OCI-LY1 (cell line): ENCODE results near the gene COX11.

Experiments
- H2AFZ ChIP-seq: fragments of 200-600 bp; sonication (generic), shearing (Covaris generic); 2 replicates; pipeline ENCODE4 v1.6.0; 2014; ENCODE audit warnings: antibody characterized with exemption, mild to moderate bottlenecking, low read length
- H3F3A ChIP-seq: fragments of 200-600 bp; sonication (generic), shearing (Covaris generic); 2 replicates; pipeline ENCODE4 v1.6.0; 2014; ENCODE audit warnings: mild to moderate bottlenecking, antibody characterized with exemption, low read length, moderate library complexity; ENCODE audit not compliant: insufficient read depth
- H3K27ac ChIP-seq: fragments of 200-600 bp; sonication (generic); 2 replicates; pipeline ENCODE4 v1.5.1; 2014; ENCODE audit warnings: low read length, mixed run types, mild to moderate bottlenecking, low read depth; ENCODE audit not compliant: poor library complexity, severe bottlenecking
- H3K27me3 ChIP-seq: fragments of 200-600 bp; sonication (generic); 2 replicates; pipeline ENCODE4 v1.6.0; 2014; ENCODE audit warnings: antibody characterized with exemption, mild to moderate bottlenecking, low read length, moderate library complexity; ENCODE audit not compliant: insufficient read depth
- H3K36me3 ChIP-seq: fragments of 200-600 bp; sonication (generic); 2 replicates; pipeline ENCODE4 v1.6.1; 2014; ENCODE audit warnings: mild to moderate bottlenecking, antibody characterized with exemption, low read length, moderate library complexity, mixed read lengths; ENCODE audit not compliant: insufficient read depth
- H3K4me1 ChIP-seq: fragments of 200-600 bp; sonication (generic); 2 replicates; pipeline ENCODE4 v1.5.1; 2014; ENCODE audit warnings: mild to moderate bottlenecking, low read length, moderate library complexity; ENCODE audit not compliant: insufficient read depth, severe bottlenecking
- H3K4me2 ChIP-seq: fragments of 200-600 bp; sonication (generic), shearing (Covaris generic); 2 replicates; pipeline ENCODE4 v1.6.1; 2014; ENCODE audit warnings: low read length
- H3K4me3 ChIP-seq: fragments of 200-600 bp; sonication (generic); 2 replicates; pipeline ENCODE4 v1.5.1; 2014; ENCODE audit warnings: low read length, low read depth, mild to moderate bottlenecking, mixed read lengths; ENCODE audit not compliant: poor library complexity, severe bottlenecking
- H3K79me2 ChIP-seq: fragments of 200-600 bp; shearing (Covaris generic); 2 replicates; pipeline ENCODE4 v1.6.1; 2016; ENCODE audit warnings: mixed run types, low read length, mixed read lengths; ENCODE audit not compliant: insufficient read depth
- H3K9ac ChIP-seq: fragments of 200-600 bp; sonication (generic), shearing (Covaris generic); 2 replicates; pipeline ENCODE4 v1.6.1; 2014; ENCODE audit warnings: mild to moderate bottlenecking, low read length, mixed read lengths
- H3K9me2 ChIP-seq: fragments of 200-600 bp; sonication (generic), shearing (Covaris generic); 2 replicates; pipeline ENCODE4 v1.6.1; 2014; ENCODE audit warnings: low read depth, mild to moderate bottlenecking, low read length, mixed read lengths
- H3K9me3 ChIP-seq: fragments of 200-600 bp; shearing (Covaris generic); 2 replicates; pipeline ENCODE4 v1.6.1; 2014; ENCODE audit warnings: low read length, mixed read lengths
- H4K20me1 ChIP-seq: fragments of 200-600 bp; sonication (generic), shearing (Covaris generic); 2 replicates; pipeline ENCODE4 v1.6.0; 2016; ENCODE audit warnings: mild to moderate bottlenecking, low read length; ENCODE audit not compliant: insufficient read depth
- EZH2 ChIP-seq: fragments of 200-600 bp; sonication (generic), shearing (Covaris generic); IDR thresholded peaks from 2 replicates; pipeline ENCODE4 v1.8.0; 2017; ENCODE audit warnings: borderline replicate concordance, mixed run types, mild to moderate bottlenecking, antibody characterized with exemption, low read length, moderate library complexity, mixed read lengths
- TF ChIP-seq, protein P1 (sequence below): fragments of 200-600 bp; sonication (generic), shearing (Covaris generic); IDR thresholded peaks from 2 replicates; pipeline ENCODE4 v1.5.1; 2017; ENCODE audit warnings: mild to moderate bottlenecking, antibody characterized with exemption, low read length, moderate library complexity, mixed read lengths

The COX11 gene

DNA sequence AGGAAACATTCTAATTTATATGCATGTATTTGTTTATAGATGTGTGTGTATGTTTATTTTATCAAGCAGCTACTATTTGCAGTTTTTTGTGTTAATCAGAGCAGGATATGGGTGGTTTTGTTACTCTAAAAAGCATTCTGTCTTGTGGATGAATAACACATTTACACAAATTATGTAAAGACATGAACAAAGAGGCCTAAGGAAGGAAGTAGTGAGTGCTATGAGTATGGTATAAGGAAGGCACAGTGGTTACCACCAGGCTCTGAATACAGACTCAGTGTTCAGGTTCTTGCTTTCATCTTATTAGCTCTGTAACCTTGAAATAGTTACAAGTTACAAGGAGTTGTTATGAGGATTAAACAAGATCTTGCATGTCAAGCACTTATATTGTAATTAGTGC lies 34.0 kb upstream of the COX11 start:
- Histone ChIP-seq H3K4me3 (no peak overlapping the region), H3K9me3 (no peaks in the 10 kb centered on the region), H3K9me2 (no peaks in the 10 kb centered on the region), H3K79me2 (no peaks in the 10 kb centered on the region), H4K20me1 (no peaks in the 10 kb centered on the region), H3K27me3 (no peaks in the 10 kb centered on the region), H3K36me3 (no peaks in the 10 kb centered on the region; the same call in 1 of the 2 replicates), H3K27ac (no peak overlapping the region), H3K4me2 (no peak overlapping the region), H3F3A (no peaks in the 10 kb centered on the region), H3K4me1 (no peaks in the 10 kb centered on the region), H2AFZ (no peak overlapping the region), H3K9ac (no peak overlapping the region)
- TF ChIP-seq, protein P1, sequence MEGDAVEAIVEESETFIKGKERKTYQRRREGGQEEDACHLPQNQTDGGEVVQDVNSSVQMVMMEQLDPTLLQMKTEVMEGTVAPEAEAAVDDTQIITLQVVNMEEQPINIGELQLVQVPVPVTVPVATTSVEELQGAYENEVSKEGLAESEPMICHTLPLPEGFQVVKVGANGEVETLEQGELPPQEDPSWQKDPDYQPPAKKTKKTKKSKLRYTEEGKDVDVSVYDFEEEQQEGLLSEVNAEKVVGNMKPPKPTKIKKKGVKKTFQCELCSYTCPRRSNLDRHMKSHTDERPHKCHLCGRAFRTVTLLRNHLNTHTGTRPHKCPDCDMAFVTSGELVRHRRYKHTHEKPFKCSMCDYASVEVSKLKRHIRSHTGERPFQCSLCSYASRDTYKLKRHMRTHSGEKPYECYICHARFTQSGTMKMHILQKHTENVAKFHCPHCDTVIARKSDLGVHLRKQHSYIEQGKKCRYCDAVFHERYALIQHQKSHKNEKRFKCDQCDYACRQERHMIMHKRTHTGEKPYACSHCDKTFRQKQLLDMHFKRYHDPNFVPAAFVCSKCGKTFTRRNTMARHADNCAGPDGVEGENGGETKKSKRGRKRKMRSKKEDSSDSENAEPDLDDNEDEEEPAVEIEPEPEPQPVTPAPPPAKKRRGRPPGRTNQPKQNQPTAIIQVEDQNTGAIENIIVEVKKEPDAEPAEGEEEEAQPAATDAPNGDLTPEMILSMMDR: no peak
- TF ChIP-seq EZH2: no peak

DNA sequence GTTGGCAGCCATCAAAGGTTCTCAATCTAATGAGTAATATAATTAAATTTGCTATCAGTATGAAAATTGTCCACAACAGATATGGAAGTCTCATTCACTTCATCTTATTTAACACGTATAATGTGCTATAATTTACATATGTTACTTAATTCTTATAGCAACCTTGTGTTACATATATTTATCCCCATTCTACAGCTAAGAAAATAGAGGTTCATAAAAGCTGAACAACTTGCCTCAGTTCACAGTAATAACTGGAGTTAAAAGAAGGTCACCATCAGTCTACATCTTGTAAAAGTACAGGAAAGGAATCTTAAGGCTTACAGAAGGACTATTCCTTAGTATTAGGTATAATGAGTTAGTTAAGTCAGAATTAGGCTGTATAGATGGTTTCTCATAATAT lies 28.0 kb upstream of the COX11 start:
- no peak overlapping the region for H3K9ac ChIP-seq

DNA sequence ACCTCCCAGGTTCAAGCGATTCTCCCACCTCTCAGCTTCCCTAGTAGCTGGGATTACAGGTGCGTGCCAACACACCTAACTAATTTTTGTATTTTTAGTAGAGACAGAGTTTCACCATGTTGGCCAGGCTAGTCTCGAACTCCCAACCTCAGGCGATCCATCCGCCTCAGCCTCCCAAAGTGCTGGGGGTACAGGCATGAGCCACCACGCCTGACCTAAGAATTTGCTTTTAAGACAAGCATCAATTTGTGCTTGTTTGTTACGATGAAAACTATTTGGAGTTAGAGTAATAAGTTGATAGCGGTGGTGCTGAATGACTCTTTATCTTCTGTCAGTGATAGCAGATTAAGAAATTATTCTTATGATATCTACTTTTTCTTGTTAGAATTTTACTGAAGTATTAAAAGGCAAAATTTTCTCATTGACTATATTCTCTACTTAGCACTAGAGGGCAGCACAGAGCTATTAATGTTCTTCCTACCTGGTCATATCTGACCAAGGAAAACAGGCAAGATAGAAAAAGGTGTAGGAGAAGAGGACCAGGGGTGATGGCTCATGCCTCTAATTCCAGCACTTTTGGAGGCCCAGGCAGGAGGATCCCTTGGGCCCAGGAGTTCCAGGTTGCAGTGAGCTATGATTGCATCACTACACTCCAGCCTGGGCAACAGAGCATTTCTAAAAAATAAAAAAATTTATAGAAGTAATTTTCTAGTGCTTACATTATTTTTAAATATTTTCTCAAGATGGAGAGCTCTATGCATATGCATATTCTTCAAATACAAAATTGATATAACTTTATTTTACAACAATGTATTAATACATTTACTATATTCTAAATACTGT lies 24.6 kb upstream of the COX11 start:
- Histone ChIP-seq H3K27me3 (no peaks in the 10 kb centered on the region), H3K9ac (no peak overlapping the region), H3K4me1 (no peaks in the 10 kb centered on the region), H3K79me2 (no peaks in the 10 kb centered on the region), H3K9me2 (no peaks in the 10 kb centered on the region), H3K4me2 (no peak overlapping the region), H3K9me3 (no peaks in the 10 kb centered on the region), H4K20me1 (no peaks in the 10 kb centered on the region), H2AFZ (no peak overlapping the region), H3K27ac (no peak overlapping the region), H3K36me3 (no peaks in the 10 kb centered on the region), H3K4me3 (no peak overlapping the region), H3F3A (no peaks in the 10 kb centered on the region)
- TF ChIP-seq, protein P1: peak; percentile 67
- TF ChIP-seq EZH2: no peak

More for the DNA sequence above, 28.0 kb upstream of the COX11 start:
- no peaks in the 10 kb centered on the region for H3K79me2 ChIP-seq
- H3K4me2 ChIP-seq: no peak overlapping the region
- no peak overlapping the region for H3K27ac ChIP-seq
- no peaks in the 10 kb centered on the region for H3K9me3 ChIP-seq
- no peaks in the 10 kb centered on the region for H3K27me3 ChIP-seq
- no peaks in the 10 kb centered on the region for H3K4me1 ChIP-seq
- no peak overlapping the region for H2AFZ ChIP-seq
- H3K36me3 ChIP-seq: no peaks in the 10 kb centered on the region; the same call in 1 of the 2 replicates
- no peaks in the 10 kb centered on the region for H3K9me2 ChIP-seq
- no peaks in the 10 kb centered on the region for H4K20me1 ChIP-seq
- no peak overlapping the region for H3K4me3 ChIP-seq
- H3F3A ChIP-seq: no peaks in the 10 kb centered on the region
- TF ChIP-seq, protein P1: no peak
- no peak for TF ChIP-seq EZH2
